ENCODE results near the gene ZEB1.

Gene ZEB1

DNA sequence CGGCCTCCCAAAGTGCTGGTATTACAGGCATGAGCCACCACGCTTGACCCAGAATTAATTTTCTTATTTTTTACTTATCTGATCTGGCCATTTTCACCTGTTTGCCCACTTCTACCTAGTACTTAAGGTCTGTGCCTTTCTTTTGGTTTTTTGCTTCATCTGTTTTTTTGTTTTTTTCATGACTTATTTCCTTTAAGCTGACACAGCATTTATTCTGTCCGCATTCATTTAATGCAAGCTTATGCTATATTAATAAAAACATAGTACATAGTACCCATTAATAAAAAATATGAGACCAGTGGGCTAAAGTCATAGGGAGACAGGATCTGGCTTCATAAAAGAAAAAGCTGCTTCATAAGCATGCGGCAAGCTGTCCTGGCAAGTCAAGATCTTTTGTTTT is 205.4 kb downstream of the ZEB1 start:
- no peak overlapping the region for H3K4me3 ChIP-seq (ENCODE audit: low read depth, low read length)
- no peaks in the 10 kb centered on the region for H3K4me1 ChIP-seq
- H3K36me3 ChIP-seq = peaks cover 70% of the 10 kb centered on the region
- H3K27me3 ChIP-seq = no peaks in the 10 kb centered on the region
- no peak for DNase-seq
- no peaks in the 10 kb centered on the region for H3K9me3 ChIP-seq
- TF ChIP-seq, protein P1, sequence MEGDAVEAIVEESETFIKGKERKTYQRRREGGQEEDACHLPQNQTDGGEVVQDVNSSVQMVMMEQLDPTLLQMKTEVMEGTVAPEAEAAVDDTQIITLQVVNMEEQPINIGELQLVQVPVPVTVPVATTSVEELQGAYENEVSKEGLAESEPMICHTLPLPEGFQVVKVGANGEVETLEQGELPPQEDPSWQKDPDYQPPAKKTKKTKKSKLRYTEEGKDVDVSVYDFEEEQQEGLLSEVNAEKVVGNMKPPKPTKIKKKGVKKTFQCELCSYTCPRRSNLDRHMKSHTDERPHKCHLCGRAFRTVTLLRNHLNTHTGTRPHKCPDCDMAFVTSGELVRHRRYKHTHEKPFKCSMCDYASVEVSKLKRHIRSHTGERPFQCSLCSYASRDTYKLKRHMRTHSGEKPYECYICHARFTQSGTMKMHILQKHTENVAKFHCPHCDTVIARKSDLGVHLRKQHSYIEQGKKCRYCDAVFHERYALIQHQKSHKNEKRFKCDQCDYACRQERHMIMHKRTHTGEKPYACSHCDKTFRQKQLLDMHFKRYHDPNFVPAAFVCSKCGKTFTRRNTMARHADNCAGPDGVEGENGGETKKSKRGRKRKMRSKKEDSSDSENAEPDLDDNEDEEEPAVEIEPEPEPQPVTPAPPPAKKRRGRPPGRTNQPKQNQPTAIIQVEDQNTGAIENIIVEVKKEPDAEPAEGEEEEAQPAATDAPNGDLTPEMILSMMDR (IDR thresholded peaks at IDR 0.05; ENCODE audit: low read depth, low read length) = no peak

DNA sequence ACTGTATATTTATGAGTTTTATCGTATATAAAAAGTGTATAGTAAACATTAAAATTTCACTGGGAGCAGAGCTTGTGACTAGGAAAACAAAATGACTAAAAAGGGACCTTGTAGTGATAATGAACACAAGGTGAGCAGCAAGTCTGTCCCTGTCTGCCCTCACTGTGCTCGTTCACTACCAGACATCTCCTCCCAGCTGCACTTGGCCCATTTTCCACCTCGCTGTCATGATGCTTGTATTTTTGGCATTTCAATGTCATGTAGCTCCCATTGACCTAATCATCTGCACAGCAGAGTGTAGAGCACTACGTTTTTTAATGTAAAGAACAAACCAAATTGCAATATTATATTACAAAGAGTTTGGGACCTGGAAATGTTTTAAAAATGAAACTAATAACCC is 207.2 kb downstream of the ZEB1 start:
- DNase-seq = no peak
- Histone ChIP-seq H3K4me1 (no peaks in the 10 kb centered on the region), H3K4me3 (ENCODE audit: low read depth, low read length) (no peak overlapping the region), H3K36me3 (peaks cover 58% of the 10 kb centered on the region), H3K9me3 (no peaks in the 10 kb centered on the region), H3K27me3 (no peaks in the 10 kb centered on the region)
- TF ChIP-seq, protein P1 (IDR thresholded peaks at IDR 0.05; ENCODE audit: low read depth, low read length) = no peak

DNA sequence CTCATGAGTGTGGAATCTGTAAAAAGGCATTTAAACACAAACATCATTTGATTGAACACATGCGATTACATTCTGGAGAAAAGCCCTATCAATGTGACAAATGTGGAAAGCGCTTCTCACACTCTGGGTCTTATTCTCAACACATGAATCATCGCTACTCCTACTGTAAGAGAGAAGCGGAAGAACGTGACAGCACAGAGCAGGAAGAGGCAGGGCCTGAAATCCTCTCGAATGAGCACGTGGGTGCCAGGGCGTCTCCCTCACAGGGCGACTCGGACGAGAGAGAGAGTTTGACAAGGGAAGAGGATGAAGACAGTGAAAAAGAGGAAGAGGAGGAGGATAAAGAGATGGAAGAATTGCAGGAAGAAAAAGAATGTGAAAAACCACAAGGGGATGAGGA is 207.7 kb downstream of the ZEB1 start:
- H3K9me3 ChIP-seq = no peaks in the 10 kb centered on the region
- H3K4me3 ChIP-seq (ENCODE audit: low read depth, low read length) = no peak overlapping the region
- TF ChIP-seq, protein P1 (IDR thresholded peaks at IDR 0.05; ENCODE audit: low read depth, low read length) = no peak
- no peaks in the 10 kb centered on the region for H3K27me3 ChIP-seq
- H3K36me3 ChIP-seq = peaks cover 53% of the 10 kb centered on the region
- no peak for DNase-seq
- no peaks in the 10 kb centered on the region for H3K4me1 ChIP-seq

DNA sequence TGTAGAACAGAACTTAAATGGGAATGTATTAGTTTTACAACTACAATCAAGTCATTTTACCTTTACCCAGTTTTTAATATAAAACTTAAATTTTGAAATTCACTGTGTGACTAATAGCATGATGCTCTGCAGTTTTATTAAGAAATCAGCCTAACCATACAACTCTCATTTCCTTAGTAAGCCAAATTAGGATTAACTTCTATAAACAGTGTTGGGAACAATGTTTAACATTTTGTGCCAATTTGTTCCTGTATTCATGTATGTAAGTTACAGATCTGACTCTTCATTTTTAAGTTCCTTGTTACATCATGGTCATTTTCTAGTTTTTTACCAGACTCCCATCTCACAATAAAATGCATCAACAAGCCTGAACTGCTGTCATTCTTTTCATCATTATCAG is 209.8 kb downstream of the ZEB1 start:
- Histone ChIP-seq H3K4me3 (ENCODE audit: low read depth, low read length) (no peak overlapping the region), H3K4me1 (no peaks in the 10 kb centered on the region), H3K27me3 (no peaks in the 10 kb centered on the region), H3K9me3 (no peaks in the 10 kb centered on the region), H3K36me3 (peaks cover 39% of the 10 kb centered on the region)
- TF ChIP-seq, protein P1 (IDR thresholded peaks at IDR 0.05; ENCODE audit: low read depth, low read length) = no peak
- DNase-seq = no peak

DNA sequence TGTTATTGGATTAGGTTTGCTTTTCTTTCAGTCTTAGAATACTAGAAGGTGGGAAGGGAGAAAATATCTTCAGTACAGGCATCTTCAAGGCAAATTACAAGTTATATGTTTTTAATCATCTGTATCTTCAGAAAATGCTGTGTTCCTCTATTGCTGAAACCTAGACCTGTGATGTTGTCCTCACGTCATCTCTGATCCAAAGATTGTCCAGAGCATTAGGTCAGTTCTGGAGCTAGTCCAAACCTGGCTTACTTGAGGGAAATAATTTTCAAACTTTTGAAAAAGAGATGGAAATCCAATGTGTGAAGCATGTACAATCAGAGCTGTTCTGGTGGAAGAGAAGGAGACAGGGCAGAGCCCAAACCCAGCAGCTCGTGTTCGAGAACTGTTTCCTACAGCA is 217.3 kb downstream of the ZEB1 start:
- Histone ChIP-seq H3K4me1 (peaks cover 5% of the 10 kb centered on the region; the same call in 1 of the 2 replicates), H3K36me3 (no peaks in the 10 kb centered on the region), H3K27me3 (no peaks in the 10 kb centered on the region), H3K4me3 (ENCODE audit: low read depth, low read length) (no peak overlapping the region), H3K9me3 (no peaks in the 10 kb centered on the region)
- DNase-seq = no peak
- TF ChIP-seq, protein P1 (IDR thresholded peaks at IDR 0.05; ENCODE audit: low read depth, low read length) = no peak

DNA sequence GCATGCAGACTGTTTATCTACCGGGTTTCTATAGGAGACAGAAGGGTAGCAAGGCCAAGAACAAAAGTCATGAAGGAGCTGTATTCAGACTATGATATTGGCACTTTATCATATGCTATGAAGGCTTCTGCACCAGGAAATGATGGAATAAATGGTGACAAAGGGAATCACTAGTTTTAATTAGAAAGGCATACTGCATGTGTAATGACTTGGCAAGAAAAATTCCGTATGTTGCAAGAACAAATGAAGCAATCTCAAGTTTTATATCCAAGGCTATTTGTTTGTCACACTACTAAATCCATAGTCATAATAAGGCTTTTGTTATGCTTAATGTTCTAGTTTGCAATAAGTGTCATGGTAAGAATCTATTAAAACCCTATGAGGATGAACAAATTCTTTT is 230.9 kb downstream of the ZEB1 start:
- H3K36me3 ChIP-seq = no peaks in the 10 kb centered on the region; the same call in 1 of the 2 replicates
- DNase-seq = no peak
- no peaks in the 10 kb centered on the region for H3K4me1 ChIP-seq
- no peaks in the 10 kb centered on the region; the same call in 1 of the 2 replicates for H3K9me3 ChIP-seq
- no peak overlapping the region for H3K4me3 ChIP-seq (ENCODE audit: low read depth, low read length)
- H3K27me3 ChIP-seq = no peaks in the 10 kb centered on the region
- TF ChIP-seq, protein P1 (IDR thresholded peaks at IDR 0.05; ENCODE audit: low read depth, low read length) = no peak

Data from BE2C (cell line).